ENCODE data around the gene OR1M1.
"Not testable (repeated sequence)": the region's sequence is repeated elsewhere in the genome, so short reads cannot be mapped to it uniquely, and the experiment has no call there.

OR1M1 gene

DNA sequence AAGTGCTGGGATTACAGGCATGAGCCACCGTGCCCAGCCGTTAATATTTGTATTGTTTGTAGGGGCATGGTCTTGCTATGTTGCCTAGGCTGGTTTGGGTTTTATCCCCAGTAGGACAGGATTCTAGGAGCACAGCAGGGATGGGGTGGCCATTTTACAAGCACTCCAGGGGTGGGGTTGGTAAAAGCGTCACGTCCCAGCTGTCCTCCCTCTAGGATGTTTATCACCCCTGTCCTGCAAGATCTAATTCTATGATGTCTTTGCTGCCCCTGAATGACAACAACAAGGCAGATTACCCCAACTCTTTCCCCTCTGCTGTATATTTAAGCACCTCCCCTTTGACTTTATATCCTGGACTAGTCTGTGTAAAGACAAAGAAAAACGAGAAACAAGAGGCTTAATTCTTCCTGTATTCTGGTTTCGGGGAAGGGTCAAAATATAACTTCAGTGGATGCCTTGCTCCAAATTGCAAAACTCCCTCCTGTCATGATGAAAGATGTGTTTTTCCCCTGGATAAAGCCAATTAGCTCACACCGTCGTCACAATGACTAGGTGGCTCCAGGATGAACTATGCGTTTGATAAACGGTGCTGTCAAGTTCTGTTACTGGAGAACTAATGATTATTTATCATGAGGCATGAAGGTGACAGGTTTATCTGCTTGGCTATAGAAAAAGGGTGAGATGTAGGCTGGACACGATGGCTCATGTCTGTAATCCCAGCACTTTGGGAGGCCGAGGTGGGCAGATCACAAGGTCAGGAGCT, 27.8 kb upstream of the OR1M1 start:
- no peak overlapping the region for H3K4me3 ChIP-seq (ENCODE audit: low read depth, low read length)
- DNase-seq (ENCODE audit: low read depth) = no peak
- no peak for TF ChIP-seq CTCF (IDR thresholded peaks at IDR 0.05; ENCODE audit: control insufficient read depth, extremely low read depth, insufficient read depth)

- no peak for DNase-seq (ENCODE audit: low read depth)
- no peak overlapping the region for H3K4me3 ChIP-seq (ENCODE audit: low read depth, low read length)
- TF ChIP-seq CTCF (IDR thresholded peaks at IDR 0.05; ENCODE audit: control insufficient read depth, extremely low read depth, insufficient read depth) = no peak
Measured at GRCh38 chr19:9060564-9061340, 26.1 kb upstream of the OR1M1 start.

DNA sequence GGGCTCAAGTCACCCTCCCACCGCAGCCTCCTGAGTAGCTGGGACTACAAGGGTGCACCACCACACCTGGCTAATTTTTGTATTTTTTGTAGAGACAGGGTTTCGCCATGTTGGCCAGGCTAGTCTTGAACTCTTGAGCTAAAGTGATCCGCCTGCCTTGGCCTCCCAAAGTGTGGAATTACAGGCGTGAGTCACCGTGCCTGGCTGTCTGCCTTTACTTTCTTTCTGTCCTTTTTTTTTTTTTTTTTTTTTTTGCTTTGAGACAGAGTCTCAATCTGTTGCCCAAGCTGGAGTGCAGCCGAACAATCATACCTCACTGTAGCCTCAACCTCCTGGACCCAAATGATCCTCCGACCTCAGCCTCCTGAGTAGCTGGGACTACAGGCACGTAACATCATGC, 25.0 kb upstream of the OR1M1 start:
- DNase-seq (ENCODE audit: low read depth) = no peak
- H3K4me3 ChIP-seq (ENCODE audit: low read depth, low read length) = no peak overlapping the region
- no peak for TF ChIP-seq CTCF (IDR thresholded peaks at IDR 0.05; ENCODE audit: control insufficient read depth, extremely low read depth, insufficient read depth)

GRCh38 chr19:9065457-9066014, 21.3 kb upstream of the OR1M1 start:
- no peak overlapping the region for H3K4me3 ChIP-seq (ENCODE audit: low read depth, low read length)
- TF ChIP-seq CTCF (IDR thresholded peaks at IDR 0.05; ENCODE audit: control insufficient read depth, extremely low read depth, insufficient read depth) = no peak
- no peak for DNase-seq (ENCODE audit: low read depth)

- H3K4me3 ChIP-seq (ENCODE audit: low read depth, low read length) = no peak overlapping the region
- TF ChIP-seq CTCF (IDR thresholded peaks at IDR 0.05; ENCODE audit: control insufficient read depth, extremely low read depth, insufficient read depth) = no peak
- no peak for DNase-seq (ENCODE audit: low read depth)
Measured at GRCh38 chr19:9070066-9070465, 16.8 kb upstream of the OR1M1 start.

GRCh38 chr19:9071720-9072119, 15.1 kb upstream of the OR1M1 start:
- DNase-seq (ENCODE audit: low read depth); H3K4me3 ChIP-seq (ENCODE audit: low read depth, low read length): not testable (repeated sequence)

DNA sequence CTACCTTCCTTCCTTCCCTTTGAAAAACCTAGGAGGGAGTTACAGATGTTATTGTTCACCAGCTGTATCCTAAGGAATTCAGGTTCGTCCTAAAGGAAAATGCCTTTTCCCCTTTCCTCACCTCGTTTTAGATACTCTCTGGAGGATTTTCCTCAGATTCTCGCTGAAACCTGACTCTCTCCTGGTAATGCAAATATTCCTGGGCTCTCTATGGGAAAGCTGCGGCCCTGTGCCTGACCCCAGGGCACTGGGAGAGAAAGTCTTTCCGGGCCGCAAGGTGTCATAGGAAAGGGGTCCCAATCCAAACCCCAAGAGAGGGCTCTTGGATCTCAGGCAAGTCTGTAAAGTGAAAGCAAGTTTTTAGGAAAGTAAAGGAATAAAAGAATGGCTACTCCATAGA, 13.1 kb upstream of the OR1M1 start:
- no peak overlapping the region for H3K4me3 ChIP-seq (ENCODE audit: low read depth, low read length)
- DNase-seq (ENCODE audit: low read depth) = no peak
- TF ChIP-seq CTCF (IDR thresholded peaks at IDR 0.05; ENCODE audit: control insufficient read depth, extremely low read depth, insufficient read depth) = no peak
